RWPE1 (cell line): ENCODE results near the gene DSCAML1.
A peak's percentile ranks its signal among the peaks of the same experiment; 100 is the strongest.

Experiments
- CTCF ChIA-PET: fragments of 350-600 bp; sonication (Branson Sonifier 250); formaldehyde crosslinking; extraction: SDS; loops from one replicate; lab custom pipeline; 2021; lab: Yijun Ruan, JAX
- POLR2A ChIA-PET: fragments of 400-600 bp; formaldehyde crosslinking; extraction: SDS; loops from one replicate; lab custom pipeline; 2020; ENCODE audit warnings: antibody characterized with exemption; ENCODE audit not compliant: low non-redundant PET; lab: Yijun Ruan, JAX
- DNase-seq: peaks from one replicate; pipeline ENCODE4 v3.0.0; 2012; ENCODE audit warnings: low spot score
- H3K27ac ChIP-seq: fragments of 450-650 bp; 2 replicates; pipeline ENCODE4 v1.5.1; 2017
- TF ChIP-seq, protein P1 (sequence below): fragments of 450-650 bp; conservative IDR thresholded peaks from 2 replicates; pipeline ENCODE4 v1.5.1; 2017; ENCODE audit warnings: low read depth, mild to moderate bottlenecking

The DSCAML1 gene

DNA sequence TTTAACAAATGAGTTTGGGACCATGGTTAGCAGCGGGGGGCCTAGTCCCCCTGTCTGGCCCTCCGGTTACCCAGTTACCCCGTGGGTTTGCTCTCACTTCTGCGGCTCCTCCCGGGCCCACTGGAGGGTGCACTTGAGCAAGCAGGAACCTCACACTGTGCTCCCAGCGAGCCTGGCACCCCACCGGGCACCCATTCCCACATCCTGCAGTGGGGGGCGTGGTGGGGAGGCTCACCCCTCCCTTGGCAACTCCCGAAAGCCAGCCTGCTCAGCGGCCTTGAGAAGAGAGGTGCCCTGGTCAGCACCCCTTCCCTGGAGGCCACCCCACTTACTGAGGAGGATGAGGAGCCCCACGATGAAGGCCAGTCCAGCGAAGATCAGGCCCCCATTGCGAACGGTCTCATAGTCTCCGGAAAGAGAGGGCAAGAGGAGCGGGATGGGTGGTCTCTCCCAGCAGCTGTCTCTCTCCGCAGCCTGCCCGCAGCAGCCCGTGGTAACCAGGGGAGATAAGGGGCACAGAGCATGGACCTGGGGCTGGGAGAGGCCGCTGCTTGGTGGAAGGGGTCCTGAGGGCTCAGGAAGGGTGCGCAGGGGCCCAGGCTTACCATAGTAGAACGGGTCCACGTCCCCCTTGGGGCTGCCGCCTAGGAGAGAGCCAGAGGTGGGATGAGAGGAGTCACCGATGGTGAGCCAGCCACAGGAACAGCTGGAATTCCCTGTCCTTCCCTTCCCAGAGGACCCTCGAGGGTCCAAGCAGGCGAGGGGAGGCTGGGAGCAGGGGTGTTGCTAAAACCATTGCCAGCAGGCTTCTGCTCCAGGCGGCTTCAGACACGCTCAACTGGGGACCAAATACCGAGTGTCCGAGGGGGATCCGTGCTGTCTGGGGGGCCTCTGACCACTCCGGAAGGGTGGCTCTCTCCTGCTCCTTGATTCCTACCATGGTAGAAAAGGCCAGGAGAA, 25.3 kb upstream of the DSCAML1 start:
- TF ChIP-seq, protein P1, sequence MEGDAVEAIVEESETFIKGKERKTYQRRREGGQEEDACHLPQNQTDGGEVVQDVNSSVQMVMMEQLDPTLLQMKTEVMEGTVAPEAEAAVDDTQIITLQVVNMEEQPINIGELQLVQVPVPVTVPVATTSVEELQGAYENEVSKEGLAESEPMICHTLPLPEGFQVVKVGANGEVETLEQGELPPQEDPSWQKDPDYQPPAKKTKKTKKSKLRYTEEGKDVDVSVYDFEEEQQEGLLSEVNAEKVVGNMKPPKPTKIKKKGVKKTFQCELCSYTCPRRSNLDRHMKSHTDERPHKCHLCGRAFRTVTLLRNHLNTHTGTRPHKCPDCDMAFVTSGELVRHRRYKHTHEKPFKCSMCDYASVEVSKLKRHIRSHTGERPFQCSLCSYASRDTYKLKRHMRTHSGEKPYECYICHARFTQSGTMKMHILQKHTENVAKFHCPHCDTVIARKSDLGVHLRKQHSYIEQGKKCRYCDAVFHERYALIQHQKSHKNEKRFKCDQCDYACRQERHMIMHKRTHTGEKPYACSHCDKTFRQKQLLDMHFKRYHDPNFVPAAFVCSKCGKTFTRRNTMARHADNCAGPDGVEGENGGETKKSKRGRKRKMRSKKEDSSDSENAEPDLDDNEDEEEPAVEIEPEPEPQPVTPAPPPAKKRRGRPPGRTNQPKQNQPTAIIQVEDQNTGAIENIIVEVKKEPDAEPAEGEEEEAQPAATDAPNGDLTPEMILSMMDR = peak; percentile 24
- POLR2A ChIA-PET = no interaction called here
- CTCF ChIA-PET = interaction anchor here (0.8 to 4.1 kb wide), 3 partner anchors 122 to 396 kb away, joined by 3 to 20 read pairs (median 5); no protein-coding TSS in a partner anchor
- DNase-seq = no peak
- no peak overlapping the region for H3K27ac ChIP-seq

DNA sequence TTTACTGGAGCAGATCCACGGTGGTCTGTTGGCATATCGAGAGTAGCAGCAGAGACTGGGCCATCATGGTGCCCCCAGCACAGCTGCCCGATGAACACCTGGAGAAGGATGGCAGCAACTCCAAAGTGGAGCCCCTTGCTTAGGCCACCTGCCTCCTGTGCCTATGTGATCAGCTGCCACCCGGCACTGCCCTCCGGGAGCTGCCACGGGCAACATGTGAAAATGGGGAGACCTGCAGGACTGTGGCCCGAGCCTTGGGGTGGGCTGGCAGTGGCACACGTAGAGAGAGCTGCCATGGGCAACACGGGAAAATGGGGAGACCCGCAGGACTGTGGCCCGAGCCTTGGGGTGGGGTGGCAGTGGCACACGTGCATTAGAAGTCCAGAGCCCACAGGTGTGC, 24.4 kb upstream of the DSCAML1 start:
- TF ChIP-seq, protein P1 = no peak
- no peak overlapping the region for H3K27ac ChIP-seq
- POLR2A ChIA-PET = no interaction called here
- CTCF ChIA-PET = interaction anchor here (1.4 to 4.1 kb wide), 2 partner anchors 126 to 396 kb away, joined by 5 to 20 read pairs; no protein-coding TSS in a partner anchor
- DNase-seq = no peak

DNA sequence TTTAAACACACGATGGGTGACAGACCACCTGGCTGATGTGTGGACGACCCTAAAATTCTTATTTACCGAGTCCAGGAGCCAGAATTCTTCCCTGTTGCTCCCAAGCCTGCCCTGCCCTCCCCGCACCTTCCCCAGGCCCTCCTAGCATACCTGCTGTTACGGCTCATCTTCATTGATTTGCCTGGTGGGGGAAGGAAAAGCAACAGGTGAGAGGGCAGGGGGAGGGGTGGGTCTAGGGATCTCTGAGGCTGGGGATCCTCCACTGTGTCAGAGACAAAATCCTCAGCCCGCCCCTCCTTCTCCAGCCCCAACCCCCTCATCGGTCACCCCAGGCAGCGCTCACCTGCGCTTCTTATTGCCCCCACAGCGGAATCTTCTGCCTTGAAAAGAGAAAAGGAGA, 23.5 kb upstream of the DSCAML1 start:
- CTCF ChIA-PET = interaction anchor here (0.5 to 6.8 kb wide), 5 partner anchors 26 to 394 kb away, joined by 3 to 84 read pairs (median 6); no protein-coding TSS in a partner anchor
- no peak overlapping the region for H3K27ac ChIP-seq
- POLR2A ChIA-PET = no interaction called here
- DNase-seq = no peak
- TF ChIP-seq, protein P1 = no peak

DNA sequence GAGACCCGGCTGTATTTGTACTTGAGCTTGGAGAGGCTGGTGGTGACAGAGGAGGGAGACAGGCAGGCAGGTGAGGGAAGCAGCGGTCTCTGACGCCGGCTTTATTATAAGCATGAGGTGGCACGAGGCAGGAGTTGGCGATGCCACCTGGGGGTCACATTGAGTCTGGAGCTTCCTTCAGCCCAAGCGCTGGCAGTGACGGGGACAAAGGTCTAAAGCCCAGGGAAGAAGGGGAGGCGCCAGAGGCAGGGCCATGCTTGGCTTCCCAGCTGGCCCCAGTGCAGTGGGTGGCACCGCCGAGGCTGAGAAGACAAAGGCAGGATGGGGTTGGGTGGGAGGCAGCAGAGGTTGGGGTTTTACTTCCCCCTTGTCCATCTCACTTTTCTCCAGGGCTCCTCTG, 23.1 kb upstream of the DSCAML1 start:
- no peak overlapping the region for H3K27ac ChIP-seq
- ChIA-PET CTCF (interaction anchor here (0.6 to 6.8 kb wide), 4 partner anchors 16 to 394 kb away, joined by 3 to 84 read pairs (median 4); no protein-coding TSS in a partner anchor), POLR2A (no interaction called here)
- TF ChIP-seq, protein P1 = no peak
- DNase-seq = no peak

DNA sequence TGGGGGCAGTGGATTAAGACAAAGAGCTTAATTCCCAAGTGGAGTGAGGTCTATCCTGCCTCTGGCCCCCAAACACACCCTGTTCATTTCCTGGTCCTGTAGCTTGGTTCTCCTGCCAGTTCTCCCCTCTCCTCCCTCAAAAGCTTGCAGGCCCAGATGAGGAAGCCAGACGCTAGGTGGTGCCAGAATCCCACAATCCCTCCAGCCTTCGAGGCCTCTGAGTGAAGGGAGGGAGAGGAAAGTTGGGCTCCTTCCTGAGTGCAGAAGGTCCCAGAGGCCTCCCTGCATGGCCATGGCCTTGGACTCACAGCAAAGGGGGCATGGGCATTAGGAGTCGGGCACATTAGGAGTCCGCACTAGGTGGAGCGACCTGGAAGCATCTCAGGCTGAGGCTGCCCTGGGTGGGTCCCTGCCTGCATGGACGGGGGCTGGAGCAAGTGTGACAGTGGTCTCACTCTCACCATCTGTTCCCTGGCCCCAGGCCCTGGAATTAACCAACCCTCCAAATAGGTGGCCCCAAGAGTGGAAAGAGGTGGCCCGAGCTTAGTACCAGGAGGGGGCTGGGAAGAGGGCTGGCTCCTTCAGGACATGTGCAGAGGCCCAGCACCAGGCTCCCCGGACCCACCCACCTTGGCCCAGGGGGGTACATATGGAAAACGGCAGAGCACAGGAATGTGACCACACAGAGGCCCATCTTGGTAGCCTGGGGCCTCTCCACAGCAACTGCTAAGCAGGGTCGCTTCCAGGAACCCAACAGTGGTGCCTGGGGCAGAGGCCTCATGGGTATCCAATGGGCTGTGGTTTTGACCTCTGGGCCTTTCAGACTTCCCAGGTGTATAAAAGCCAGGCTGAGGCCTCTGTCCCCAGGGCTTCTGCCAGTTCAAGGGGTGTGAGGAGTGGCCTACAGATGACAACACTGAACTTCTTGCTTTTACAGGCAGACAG, 22.4 kb upstream of the DSCAML1 start:
- ChIA-PET CTCF (interaction anchor here (0.6 to 6.8 kb wide), 9 partner anchors 14 to 393 kb away, joined by 3 to 84 read pairs (median 3); no protein-coding TSS in a partner anchor), POLR2A (no interaction called here)
- TF ChIP-seq, protein P1 = no peak; the same call in 1 of the 2 replicates
- H3K27ac ChIP-seq = no peak overlapping the region
- DNase-seq = no peak
